Endothelial cell of umbilical vein (primary cell): ENCODE measurements around the gene MYOZ3. TPM values are rescaled to one million over a fixed set of nuclear protein-coding genes. Genes with fewer than 3 reads are reported as not detected.

ENCODE experiments used
- BruUV-seq: library from RNA; stranded (reverse); fragments of 400-500 nt; replicated peaks from 2 replicates; lab custom pipeline; 2021; lab: Mats Ljungman, UMichigan
- CTCF ChIA-PET: fragments of 300-600, 350-600 bp; sonication (Branson Sonifier 250); formaldehyde crosslinking; loops from one replicate; lab custom pipeline; 2021; ENCODE audit warnings: antibody characterized with exemption, inconsistent platforms; lab: Charles Lee
- POLR2A ChIA-PET: fragments of 300-600, 350-600 bp; sonication (Branson Sonifier 250); formaldehyde crosslinking; loops from one replicate; lab custom pipeline; 2021; ENCODE audit warnings: antibody characterized with exemption, inconsistent platforms; lab: Charles Lee
- DNase-seq: peaks from one replicate; pipeline ENCODE4 v3.0.0-alpha.2; 2011; ENCODE audit warnings: low read depth, low spot score
- FAIRE-seq: peaks from 2 replicates; lab custom pipeline; 2011; peaks lifted over from hg19 to GRCh38; lab: Jason Lieb, UNC
- H2AFZ ChIP-seq: 2 replicates; pipeline ENCODE4 v1.6.0; 2012; ENCODE audit warnings: low read depth, low read length, control low read depth, inconsistent platforms
- H3K27ac ChIP-seq: 2 replicates; pipeline ENCODE4 v1.5.1; 2011; ENCODE audit warnings: low read depth, mild to moderate bottlenecking, control low read depth, low read length, moderate library complexity; ENCODE audit not compliant: insufficient read depth
- H3K27me3 ChIP-seq, 2 experiments: 2 replicates each; pipeline versions ENCODE4 v1.6.0 to v1.6.1; 2011; ENCODE audit warnings: low read length in 2 of 2, mixed read lengths in 1 of 2; ENCODE audit not compliant: control insufficient read depth in 2 of 2, insufficient read depth in 2 of 2
- H3K36me3 ChIP-seq, 2 experiments: 2 replicates in 1 of 2; 3 replicates in 1 of 2; pipeline ENCODE4 v1.5.1; 2011; ENCODE audit warnings: low read length in 2 of 2, mild to moderate bottlenecking in 1 of 2, moderate library complexity in 1 of 2; ENCODE audit not compliant: control insufficient read depth in 2 of 2, insufficient read depth in 2 of 2; ENCODE audit errors: extremely low read depth in 1 of 2
- H3K4me1 ChIP-seq: 3 replicates; pipeline ENCODE4 v1.5.1; 2011; ENCODE audit warnings: mild to moderate bottlenecking, low read length; ENCODE audit not compliant: control insufficient read depth, insufficient read depth; ENCODE audit errors: extremely low read depth
- H3K4me2 ChIP-seq: 2 replicates; pipeline ENCODE4 v1.6.1; 2011; ENCODE audit warnings: low read length, control low read depth, mixed read lengths; ENCODE audit not compliant: insufficient read depth
- H3K4me3 ChIP-seq, 3 experiments: fragments of 200-600 bp in 1 of 3; sonication (generic), shearing (Covaris generic) in 1 of 3; replicated peaks in 1 of 3; 2 replicates each; pipeline ENCODE4 v1.5.1; 2011 to 2016; ENCODE audit warnings: control low read depth in 3 of 3, low read length in 3 of 3, mild to moderate bottlenecking in 2 of 3, inconsistent platforms in 1 of 3, low read depth in 1 of 3, moderate library complexity in 1 of 3; ENCODE audit not compliant: insufficient read depth in 1 of 3
- H3K79me2 ChIP-seq: 2 replicates; pipeline ENCODE4 v1.6.0; 2012; ENCODE audit warnings: low read length, inconsistent platforms; ENCODE audit not compliant: control insufficient read depth, insufficient read depth
- H3K9ac ChIP-seq: replicated peaks from 2 replicates; pipeline ENCODE3; 2011; ENCODE audit warnings: low read length, control low read depth; ENCODE audit not compliant: insufficient read depth; ENCODE audit errors: extremely low read depth
- H3K9me1 ChIP-seq: replicated peaks from 3 replicates; pipeline ENCODE4 v1.6.0; 2011; ENCODE audit warnings: mild to moderate bottlenecking, low read length; ENCODE audit not compliant: control insufficient read depth, insufficient read depth; ENCODE audit errors: extremely low read depth
- H3K9me3 ChIP-seq: replicated peaks from 2 replicates; pipeline ENCODE4 v1.5.1; 2012; ENCODE audit warnings: low read length, inconsistent platforms; ENCODE audit not compliant: control insufficient read depth, insufficient read depth
- H4K20me1 ChIP-seq: replicated peaks from 2 replicates; pipeline ENCODE3; 2011; ENCODE audit warnings: mild to moderate bottlenecking, low read length; ENCODE audit not compliant: control insufficient read depth, insufficient read depth; ENCODE audit errors: extremely low read depth
- EZH2 ChIP-seq: IDR thresholded peaks from 2 replicates; pipeline ENCODE4 v1.6.1; 2012; ENCODE audit warnings: borderline replicate concordance, low read depth, mild to moderate bottlenecking, moderate library complexity, low read length, inconsistent platforms; ENCODE audit not compliant: severe bottlenecking
- FOS ChIP-seq: IDR thresholded peaks from 2 replicates; pipeline ENCODE4 v1.6.1; 2011; ENCODE audit warnings: mild to moderate bottlenecking, low read length, moderate library complexity, borderline replicate concordance; ENCODE audit not compliant: insufficient read depth
- GATA2 ChIP-seq: IDR thresholded peaks from 2 replicates; pipeline ENCODE4 v1.7.0; 2011; ENCODE audit warnings: low read depth, mild to moderate bottlenecking, moderate library complexity, mixed read lengths, low read length; ENCODE audit not compliant: insufficient read length, insufficient read depth
- JUN ChIP-seq: IDR thresholded peaks from 2 replicates; pipeline ENCODE4 v1.6.1; 2011; ENCODE audit warnings: borderline replicate concordance, low read depth; ENCODE audit not compliant: insufficient read length, insufficient read depth
- MAX ChIP-seq: IDR thresholded peaks from 2 replicates; pipeline ENCODE4 v1.6.1; 2011; ENCODE audit not compliant: insufficient read depth, insufficient read length
- MYC ChIP-seq: IDR thresholded peaks from one replicate; pipeline ENCODE4 v1.6.1; 2011; ENCODE audit warnings: mild to moderate bottlenecking, low read depth, low read length
- POLR2A ChIP-seq: IDR thresholded peaks from 2 replicates; pipeline ENCODE4 v1.6.1; 2012; ENCODE audit warnings: low read depth, mild to moderate bottlenecking, control low read depth, low read length
- POLR2AphosphoS5 ChIP-seq: IDR thresholded peaks from 2 replicates; pipeline ENCODE4 v1.6.1; 2012; ENCODE audit warnings: low read depth, mild to moderate bottlenecking, control low read depth, low read length, moderate library complexity; ENCODE audit not compliant: insufficient read depth
- dilution Hi-C: fragments of 300-500 bp; cut with MboI; formaldehyde crosslinking; loops from one replicate; pipeline ENCODE4 v1.15.0; 2019; ENCODE audit warnings: low sequenced_read_pairs; ENCODE audit not compliant: extremely low pct_ligation_motif_present
- intact Hi-C: fragments of 100-400 bp; cut with micrococcal nuclease; formaldehyde crosslinking; loops from one replicate; pipeline ENCODE4 v1.10.0; 2022
- polyA plus RNA-seq, 4 experiments: library from polyadenylated mRNA; depleted of rRNA in 3 of 4; stranded (reverse) in 3 of 4; unstranded in 1 of 4; fragments of >200 nt; gene quantifications; 2 replicates each; pipeline versions ENCODE4 v1.2.1 to v1.2.3, GENCODE V29; 2011 to 2012; ENCODE audit warnings: missing spikeins in 1 of 4
- total RNA-seq: library from RNA; stranded (reverse); gene quantifications from 2 replicates; pipeline ENCODE4 v1.2.3, GENCODE V29; 2021
- TF ChIP-seq, protein P1 (sequence below), 2 donors: IDR thresholded peaks; 1 replicate in 1 of 2; 2 replicates in 1 of 2; pipeline ENCODE4 v1.5.1; 2011; ENCODE audit warnings: low read length in 2 of 2, mild to moderate bottlenecking in 2 of 2, moderate library complexity in 2 of 2, control low read depth in 1 of 2, inconsistent platforms in 1 of 2, low read depth in 1 of 2; ENCODE audit not compliant: insufficient read depth in 1 of 2; ENCODE audit errors: extremely low read depth in 1 of 2

Gene MYOZ3
- total and polyA plus RNA-seq, 2 donors (not counting 3 experiments of a cell fraction or from before 2014, with no cell fraction given): 0.43 to 1.1 TPM

GRCh38 chr5:150671509-150672236 lies 10.6 kb downstream of the MYOZ3 start:
- peak overlapping the region; percentile 43 to 55 (median 53) for H3K4me3 ChIP-seq
- no peaks in the 10 kb centered on the region for H3K9me3 ChIP-seq
- peak overlapping the region; percentile 65 for H3K4me2 ChIP-seq
- H3K27ac ChIP-seq: no peak overlapping the region
- H3K79me2 ChIP-seq: no peaks in the 10 kb centered on the region
- dilution Hi-C loops (no loop called here), intact Hi-C loops (no loop called here)
- BruUV-seq: no TSS peak
- peak overlapping the region; percentile 99 for H2AFZ ChIP-seq
- peaks cover 12% of the 10 kb centered on the region in 2 experiments for H3K27me3 ChIP-seq
- no peak for DNase-seq
- FAIRE-seq: no peak
- POLR2A ChIA-PET: no interaction called here
- TF ChIP-seq POLR2AphosphoS5: no peak
- no peak for TF ChIP-seq EZH2
- TF ChIP-seq, protein P1, sequence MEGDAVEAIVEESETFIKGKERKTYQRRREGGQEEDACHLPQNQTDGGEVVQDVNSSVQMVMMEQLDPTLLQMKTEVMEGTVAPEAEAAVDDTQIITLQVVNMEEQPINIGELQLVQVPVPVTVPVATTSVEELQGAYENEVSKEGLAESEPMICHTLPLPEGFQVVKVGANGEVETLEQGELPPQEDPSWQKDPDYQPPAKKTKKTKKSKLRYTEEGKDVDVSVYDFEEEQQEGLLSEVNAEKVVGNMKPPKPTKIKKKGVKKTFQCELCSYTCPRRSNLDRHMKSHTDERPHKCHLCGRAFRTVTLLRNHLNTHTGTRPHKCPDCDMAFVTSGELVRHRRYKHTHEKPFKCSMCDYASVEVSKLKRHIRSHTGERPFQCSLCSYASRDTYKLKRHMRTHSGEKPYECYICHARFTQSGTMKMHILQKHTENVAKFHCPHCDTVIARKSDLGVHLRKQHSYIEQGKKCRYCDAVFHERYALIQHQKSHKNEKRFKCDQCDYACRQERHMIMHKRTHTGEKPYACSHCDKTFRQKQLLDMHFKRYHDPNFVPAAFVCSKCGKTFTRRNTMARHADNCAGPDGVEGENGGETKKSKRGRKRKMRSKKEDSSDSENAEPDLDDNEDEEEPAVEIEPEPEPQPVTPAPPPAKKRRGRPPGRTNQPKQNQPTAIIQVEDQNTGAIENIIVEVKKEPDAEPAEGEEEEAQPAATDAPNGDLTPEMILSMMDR (IDR thresholded peaks at IDR 0.05; ENCODE audit: extremely low read depth in 1 of 2, insufficient read depth in 1 of 2, low read depth in 1 of 2, low read length in 2 of 2): no peak
- no peak for TF ChIP-seq GATA2
- TF ChIP-seq MAX: no peak
- no peak for TF ChIP-seq JUN
- TF ChIP-seq POLR2A: no peak
- TF ChIP-seq MYC: no peak
- no peak for TF ChIP-seq FOS
- H3K9ac ChIP-seq: peak overlapping the region; percentile 46
- no peaks in the 10 kb centered on the region for H3K36me3 ChIP-seq
- H4K20me1 ChIP-seq: no peaks in the 10 kb centered on the region
- H3K4me1 ChIP-seq: peaks cover 13% of the 10 kb centered on the region
- CTCF ChIA-PET: interaction anchor here (1.0 to 3.0 kb wide), 4 partner anchors 10 to 112 kb away, joined by 4 to 16 read pairs (median 6); partner anchors contain the start of genes MYOZ3 and RBM22
- no peaks in the 10 kb centered on the region for H3K9me1 ChIP-seq
